GM19035 (cell line): ENCODE results near the gene RTN4RL2.

Experiments used
- ATAC-seq: cut with Tn5 transposase; IDR thresholded peaks from one replicate; pipeline ENCODE4 v1.9.1; 2021; ENCODE audit not compliant: unreplicated experiment

Gene RTN4RL2

DNA sequence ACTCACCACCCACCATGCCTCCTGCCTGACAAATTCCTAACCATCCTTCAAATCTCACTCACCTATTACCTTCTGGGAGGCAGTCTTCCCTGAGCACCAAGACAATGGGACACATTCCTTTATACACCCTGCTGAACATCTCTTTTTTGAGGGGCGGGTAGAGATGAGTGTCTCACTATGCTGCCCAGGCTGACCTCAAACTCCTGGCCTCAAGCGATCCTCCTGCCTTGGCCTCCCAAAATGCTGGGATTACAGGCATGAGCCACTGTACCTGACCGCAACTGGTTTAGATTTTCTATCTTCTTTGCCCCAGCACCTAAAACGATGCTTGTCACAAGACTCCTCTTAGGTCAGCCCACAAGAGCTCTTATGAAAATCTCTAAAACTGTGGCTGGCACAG, 63.1 kb downstream of the RTN4RL2 start:
- ATAC-seq: no peak
